GM11168 (cell line): ENCODE measurements around the gene SUN1.
"Not testable (repeated sequence)": the region's sequence is repeated elsewhere in the genome, so short reads cannot be mapped to it uniquely, and the experiment has no call there.

Source experiments
- in situ Hi-C: fragments of 300-500 bp; cut with MboI; formaldehyde crosslinking; loops from one replicate; pipeline ENCODE4 v1.12.0; 2022; ENCODE audit warnings: low sequenced_read_pairs; ENCODE audit not compliant: unreplicated experiment

Gene SUN1

GRCh38 chr7:854118-854775 is 22.0 kb downstream of the SUN1 start:
- in situ Hi-C loops, result no loop called here

GRCh38 chr7:855686-856369 is 23.6 kb downstream of the SUN1 start:
- in situ Hi-C loops, result no loop called here

- in situ Hi-C loops, result no loop called here
These were observed 24.3 kb downstream of the SUN1 start for GRCh38 chr7:856444-857095.

- in situ Hi-C loops, result no loop called here
These were observed 25.4 kb downstream of the SUN1 start for GRCh38 chr7:857661-858060.

GRCh38 chr7:859359-860030 is 27.2 kb downstream of the SUN1 start:
- in situ Hi-C loops, result no loop called here

- in situ Hi-C loops, result no loop called here
These were observed 27.9 kb downstream of the SUN1 start for GRCh38 chr7:860149-860548.

GRCh38 chr7:861222-861621 is 28.9 kb downstream of the SUN1 start:
- in situ Hi-C loops, result no loop called here

- in situ Hi-C loops, result no loop called here
These were observed 29.9 kb downstream of the SUN1 start for GRCh38 chr7:862157-862556.

GRCh38 chr7:863106-863505 is 30.8 kb downstream of the SUN1 start:
- in situ Hi-C loops, result no loop called here

- in situ Hi-C loops, result loop anchor here (5.0 kb wide), 1 partner anchor 74 kb away; no protein-coding TSS in a partner anchor
These were observed 33.6 kb downstream of the SUN1 start for GRCh38 chr7:865921-866320.

- in situ Hi-C loops, result loop anchor here (5.0 kb wide), 1 partner anchor 75 kb away; no protein-coding TSS in a partner anchor
These were observed 34.7 kb downstream of the SUN1 start for GRCh38 chr7:867001-867405.

GRCh38 chr7:867406-868188 is 35.3 kb downstream of the SUN1 start:
- in situ Hi-C loops, result loop anchor here (5.0 kb wide), 1 partner anchor 75 kb away; no protein-coding TSS in a partner anchor

GRCh38 chr7:868189-868486 is 35.9 kb downstream of the SUN1 start:
- in situ Hi-C loops, result loop anchor here (5.0 kb wide), 1 partner anchor 76 kb away; no protein-coding TSS in a partner anchor

- in situ Hi-C loops, result loop anchor here (5.0 kb wide), 1 partner anchor 77 kb away; no protein-coding TSS in a partner anchor
These were observed 37.1 kb downstream of the SUN1 start for GRCh38 chr7:869348-869747.

GRCh38 chr7:871900-872537 is 39.7 kb downstream of the SUN1 start:
- in situ Hi-C loops, result no loop called here

- in situ Hi-C loops, result not testable (repeated sequence)
These were observed 40.4 kb downstream of the SUN1 start for GRCh38 chr7:872685-873084.

- in situ Hi-C loops, result no loop called here
These were observed 41.2 kb downstream of the SUN1 start for GRCh38 chr7:873367-874002.

GRCh38 chr7:874031-874749 is 41.9 kb downstream of the SUN1 start:
- in situ Hi-C loops, result no loop called here

- in situ Hi-C loops, result no loop called here
These were observed 42.8 kb downstream of the SUN1 start for GRCh38 chr7:875051-875450.
